Measurements from ENCODE around the gene AKR1B15. TPM values are rescaled to one million over a fixed set of nuclear protein-coding genes. Genes with fewer than 3 reads are reported as not detected.

AKR1B15 gene
- total and polyA plus RNA-seq, 2 experiments from 2014 or later = not detected

DNA sequence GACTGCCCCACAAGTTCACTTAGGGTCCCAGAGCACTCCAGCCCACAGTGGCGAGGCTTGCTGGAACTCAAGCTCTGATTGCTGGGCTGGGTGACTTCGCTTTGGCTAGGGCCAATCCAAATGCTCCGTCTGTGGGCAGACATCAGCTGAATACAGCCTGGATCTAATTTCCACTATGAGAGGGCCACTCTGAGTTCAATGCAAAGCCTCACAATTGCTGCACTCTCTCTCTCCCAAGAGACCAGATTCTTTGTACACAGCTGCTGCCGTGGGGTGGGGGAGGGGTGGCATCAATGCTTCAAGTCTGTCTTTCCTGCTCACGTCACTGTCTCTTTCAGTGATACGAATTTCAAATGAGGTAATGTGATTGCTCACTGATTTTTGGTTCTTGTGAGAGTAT is 50.5 kb downstream of the AKR1B15 start (continued):
- TF ChIP-seq, protein P1, sequence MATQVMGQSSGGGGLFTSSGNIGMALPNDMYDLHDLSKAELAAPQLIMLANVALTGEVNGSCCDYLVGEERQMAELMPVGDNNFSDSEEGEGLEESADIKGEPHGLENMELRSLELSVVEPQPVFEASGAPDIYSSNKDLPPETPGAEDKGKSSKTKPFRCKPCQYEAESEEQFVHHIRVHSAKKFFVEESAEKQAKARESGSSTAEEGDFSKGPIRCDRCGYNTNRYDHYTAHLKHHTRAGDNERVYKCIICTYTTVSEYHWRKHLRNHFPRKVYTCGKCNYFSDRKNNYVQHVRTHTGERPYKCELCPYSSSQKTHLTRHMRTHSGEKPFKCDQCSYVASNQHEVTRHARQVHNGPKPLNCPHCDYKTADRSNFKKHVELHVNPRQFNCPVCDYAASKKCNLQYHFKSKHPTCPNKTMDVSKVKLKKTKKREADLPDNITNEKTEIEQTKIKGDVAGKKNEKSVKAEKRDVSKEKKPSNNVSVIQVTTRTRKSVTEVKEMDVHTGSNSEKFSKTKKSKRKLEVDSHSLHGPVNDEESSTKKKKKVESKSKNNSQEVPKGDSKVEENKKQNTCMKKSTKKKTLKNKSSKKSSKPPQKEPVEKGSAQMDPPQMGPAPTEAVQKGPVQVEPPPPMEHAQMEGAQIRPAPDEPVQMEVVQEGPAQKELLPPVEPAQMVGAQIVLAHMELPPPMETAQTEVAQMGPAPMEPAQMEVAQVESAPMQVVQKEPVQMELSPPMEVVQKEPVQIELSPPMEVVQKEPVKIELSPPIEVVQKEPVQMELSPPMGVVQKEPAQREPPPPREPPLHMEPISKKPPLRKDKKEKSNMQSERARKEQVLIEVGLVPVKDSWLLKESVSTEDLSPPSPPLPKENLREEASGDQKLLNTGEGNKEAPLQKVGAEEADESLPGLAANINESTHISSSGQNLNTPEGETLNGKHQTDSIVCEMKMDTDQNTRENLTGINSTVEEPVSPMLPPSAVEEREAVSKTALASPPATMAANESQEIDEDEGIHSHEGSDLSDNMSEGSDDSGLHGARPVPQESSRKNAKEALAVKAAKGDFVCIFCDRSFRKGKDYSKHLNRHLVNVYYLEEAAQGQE (IDR thresholded peaks at IDR 0.05; ENCODE audit: unreplicated experiment) = no peak

DNA sequence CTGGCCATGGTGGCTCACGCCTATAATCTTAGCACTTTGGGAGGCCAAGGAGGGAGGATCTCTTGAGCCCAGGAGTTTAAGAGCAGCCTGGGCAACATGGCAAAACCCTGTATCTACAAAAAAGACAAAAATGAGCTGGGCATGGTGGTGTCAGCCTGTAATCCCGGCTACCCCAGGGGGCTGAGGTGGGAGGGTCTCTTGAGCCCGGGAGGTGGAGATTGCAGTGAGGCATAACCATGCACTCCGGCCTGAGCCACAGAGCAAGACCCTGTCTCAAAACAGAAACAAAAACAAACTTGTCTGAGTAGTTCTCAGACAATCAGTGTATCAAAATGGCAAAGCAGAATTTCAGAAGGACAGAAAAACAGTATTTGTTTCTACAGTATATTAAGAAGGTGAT is 52.5 kb downstream of the AKR1B15 start:
- DNase-seq (ENCODE audit: low spot score) = no peak

More for the DNA sequence above, 52.5 kb downstream of the AKR1B15 start:
- no peaks in the 10 kb centered on the region for H3K9me2 ChIP-seq (ENCODE audit: insufficient read depth)
- Mint-ChIP-seq H3K36me3 (ENCODE audit: low read depth) (peaks cover 6% of the 10 kb centered on the region; the same call in 1 of the 3 replicates), H3K4me1 (peaks cover 2% of the 10 kb centered on the region; the same call in 1 of the 3 replicates), H3K4me3 (no peak overlapping the region), H3K27ac (no peak overlapping the region), H3K27me3 (ENCODE audit: insufficient read depth, low read depth, poor library complexity) (no peaks in the 10 kb centered on the region), H3K9me3 (peaks cover 8% of the 10 kb centered on the region; the same call in 1 of the 3 replicates)
- no peak overlapping the region for H3K4me2 ChIP-seq
- H3K36me3 ChIP-seq (ENCODE audit: insufficient read depth) = no peaks in the 10 kb centered on the region
- H3F3A ChIP-seq (replicated peaks; ENCODE audit: low read depth) = no peaks in the 10 kb centered on the region
- no peak overlapping the region for H3K27ac ChIP-seq (ENCODE audit: low read depth)
- no peak for ATAC-seq
- no peaks in the 10 kb centered on the region for H3K27me3 ChIP-seq (ENCODE audit: insufficient read depth)
- H3K4me3 ChIP-seq = no peak overlapping the region
- no peaks in the 10 kb centered on the region for H4K20me1 ChIP-seq (replicated peaks; ENCODE audit: insufficient read depth)
- H3K4me1 ChIP-seq (ENCODE audit: insufficient read depth) = no peaks in the 10 kb centered on the region
- H3K79me2 ChIP-seq (replicated peaks; ENCODE audit: insufficient read depth) = no peaks in the 10 kb centered on the region
- peak overlapping the region; percentile 15; the same call in 1 of the 2 replicates for H2AFZ ChIP-seq
- TF ChIP-seq STAT1 (IDR thresholded peaks at IDR 0.05; ENCODE audit: unreplicated experiment) (no peak), CREB1 (CRISPR knock-in tag; IDR thresholded peaks at IDR 0.05; ENCODE audit: low read depth) (no peak), POLR2AphosphoS5 (IDR thresholded peaks at IDR 0.05; ENCODE audit: low read depth) (no peak), JUNB (IDR thresholded peaks at IDR 0.05; ENCODE audit: unreplicated experiment) (no peak), ZNF331 (CRISPR knock-in tag; IDR thresholded peaks at IDR 0.05; ENCODE audit: low read depth) (no peak), EZH2 (IDR thresholded peaks at IDR 0.05; ENCODE audit: low read depth, unreplicated experiment) (no peak)
- TF ChIP-seq, protein P1 (IDR thresholded peaks at IDR 0.05; ENCODE audit: unreplicated experiment) = no peak
- TF ChIP-seq, protein P2, sequence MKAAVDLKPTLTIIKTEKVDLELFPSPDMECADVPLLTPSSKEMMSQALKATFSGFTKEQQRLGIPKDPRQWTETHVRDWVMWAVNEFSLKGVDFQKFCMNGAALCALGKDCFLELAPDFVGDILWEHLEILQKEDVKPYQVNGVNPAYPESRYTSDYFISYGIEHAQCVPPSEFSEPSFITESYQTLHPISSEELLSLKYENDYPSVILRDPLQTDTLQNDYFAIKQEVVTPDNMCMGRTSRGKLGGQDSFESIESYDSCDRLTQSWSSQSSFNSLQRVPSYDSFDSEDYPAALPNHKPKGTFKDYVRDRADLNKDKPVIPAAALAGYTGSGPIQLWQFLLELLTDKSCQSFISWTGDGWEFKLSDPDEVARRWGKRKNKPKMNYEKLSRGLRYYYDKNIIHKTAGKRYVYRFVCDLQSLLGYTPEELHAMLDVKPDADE (IDR thresholded peaks at IDR 0.05) = no peak
- TF ChIP-seq, protein P3, sequence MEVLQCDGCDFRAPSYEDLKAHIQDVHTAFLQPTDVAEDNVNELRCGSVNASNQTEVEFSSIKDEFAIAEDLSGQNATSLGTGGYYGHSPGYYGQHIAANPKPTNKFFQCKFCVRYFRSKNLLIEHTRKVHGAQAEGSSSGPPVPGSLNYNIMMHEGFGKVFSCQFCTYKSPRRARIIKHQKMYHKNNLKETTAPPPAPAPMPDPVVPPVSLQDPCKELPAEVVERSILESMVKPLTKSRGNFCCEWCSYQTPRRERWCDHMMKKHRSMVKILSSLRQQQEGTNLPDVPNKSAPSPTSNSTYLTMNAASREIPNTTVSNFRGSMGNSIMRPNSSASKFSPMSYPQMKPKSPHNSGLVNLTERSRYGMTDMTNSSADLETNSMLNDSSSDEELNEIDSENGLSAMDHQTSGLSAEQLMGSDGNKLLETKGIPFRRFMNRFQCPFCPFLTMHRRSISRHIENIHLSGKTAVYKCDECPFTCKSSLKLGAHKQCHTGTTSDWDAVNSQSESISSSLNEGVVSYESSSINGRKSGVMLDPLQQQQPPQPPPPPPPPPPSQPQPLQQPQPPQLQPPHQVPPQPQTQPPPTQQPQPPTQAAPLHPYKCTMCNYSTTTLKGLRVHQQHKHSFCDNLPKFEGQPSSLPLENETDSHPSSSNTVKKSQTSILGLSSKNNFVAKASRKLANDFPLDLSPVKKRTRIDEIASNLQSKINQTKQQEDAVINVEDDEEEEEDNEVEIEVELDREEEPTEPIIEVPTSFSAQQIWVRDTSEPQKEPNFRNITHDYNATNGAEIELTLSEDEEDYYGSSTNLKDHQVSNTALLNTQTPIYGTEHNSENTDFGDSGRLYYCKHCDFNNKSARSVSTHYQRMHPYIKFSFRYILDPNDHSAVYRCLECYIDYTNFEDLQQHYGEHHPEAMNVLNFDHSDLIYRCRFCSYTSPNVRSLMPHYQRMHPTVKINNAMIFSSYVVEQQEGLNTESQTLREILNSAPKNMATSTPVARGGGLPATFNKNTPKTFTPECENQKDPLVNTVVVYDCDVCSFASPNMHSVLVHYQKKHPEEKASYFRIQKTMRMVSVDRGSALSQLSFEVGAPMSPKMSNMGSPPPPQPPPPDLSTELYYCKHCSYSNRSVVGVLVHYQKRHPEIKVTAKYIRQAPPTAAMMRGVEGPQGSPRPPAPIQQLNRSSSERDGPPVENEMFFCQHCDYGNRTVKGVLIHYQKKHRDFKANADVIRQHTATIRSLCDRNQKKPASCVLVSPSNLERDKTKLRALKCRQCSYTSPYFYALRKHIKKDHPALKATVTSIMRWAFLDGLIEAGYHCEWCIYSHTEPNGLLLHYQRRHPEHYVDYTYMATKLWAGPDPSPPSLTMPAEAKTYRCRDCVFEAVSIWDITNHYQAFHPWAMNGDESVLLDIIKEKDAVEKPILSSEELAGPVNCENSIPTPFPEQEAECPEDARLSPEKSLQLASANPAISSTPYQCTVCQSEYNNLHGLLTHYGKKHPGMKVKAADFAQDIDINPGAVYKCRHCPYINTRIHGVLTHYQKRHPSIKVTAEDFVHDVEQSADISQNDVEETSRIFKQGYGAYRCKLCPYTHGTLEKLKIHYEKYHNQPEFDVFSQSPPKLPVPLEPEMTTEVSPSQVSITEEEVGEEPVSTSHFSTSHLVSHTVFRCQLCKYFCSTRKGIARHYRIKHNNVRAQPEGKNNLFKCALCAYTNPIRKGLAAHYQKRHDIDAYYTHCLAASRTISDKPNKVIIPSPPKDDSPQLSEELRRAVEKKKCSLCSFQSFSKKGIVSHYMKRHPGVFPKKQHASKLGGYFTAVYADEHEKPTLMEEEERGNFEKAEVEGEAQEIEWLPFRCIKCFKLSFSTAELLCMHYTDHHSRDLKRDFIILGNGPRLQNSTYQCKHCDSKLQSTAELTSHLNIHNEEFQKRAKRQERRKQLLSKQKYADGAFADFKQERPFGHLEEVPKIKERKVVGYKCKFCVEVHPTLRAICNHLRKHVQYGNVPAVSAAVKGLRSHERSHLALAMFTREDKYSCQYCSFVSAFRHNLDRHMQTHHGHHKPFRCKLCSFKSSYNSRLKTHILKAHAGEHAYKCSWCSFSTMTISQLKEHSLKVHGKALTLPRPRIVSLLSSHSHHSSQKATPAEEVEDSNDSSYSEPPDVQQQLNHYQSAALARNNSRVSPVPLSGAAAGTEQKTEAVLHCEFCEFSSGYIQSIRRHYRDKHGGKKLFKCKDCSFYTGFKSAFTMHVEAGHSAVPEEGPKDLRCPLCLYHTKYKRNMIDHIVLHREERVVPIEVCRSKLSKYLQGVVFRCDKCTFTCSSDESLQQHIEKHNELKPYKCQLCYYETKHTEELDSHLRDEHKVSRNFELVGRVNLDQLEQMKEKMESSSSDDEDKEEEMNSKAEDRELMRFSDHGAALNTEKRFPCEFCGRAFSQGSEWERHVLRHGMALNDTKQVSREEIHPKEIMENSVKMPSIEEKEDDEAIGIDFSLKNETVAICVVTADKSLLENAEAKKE (CRISPR knock-in tag; IDR thresholded peaks at IDR 0.05) = no peak
